Choroid plexus epithelial cell (primary cell): Measurements from ENCODE around the gene CXCR6.

Experiments
- DNase-seq: peaks from one replicate; pipeline ENCODE4 v3.0.0-alpha.2; 2010; ENCODE audit warnings: low read depth
- H3K4me3 ChIP-seq: 2 replicates; pipeline ENCODE4 v1.5.1; 2011; ENCODE audit warnings: low read depth, mild to moderate bottlenecking, control low read depth, low read length, moderate library complexity
- CTCF ChIP-seq: conservative IDR thresholded peaks from 2 replicates; pipeline ENCODE4 v1.5.1; 2011; ENCODE audit warnings: low read depth, mild to moderate bottlenecking, control low read depth, inconsistent platforms, low read length, moderate library complexity

CXCR6 gene

GRCh38 chr3:45912435-45912834 is 30.8 kb upstream of the CXCR6 start:
- no peak for DNase-seq
- TF ChIP-seq CTCF: no peak
- no peak overlapping the region for H3K4me3 ChIP-seq

GRCh38 chr3:45914362-45915058 is 28.8 kb upstream of the CXCR6 start:
- DNase-seq: no peak
- no peak for TF ChIP-seq CTCF
- H3K4me3 ChIP-seq: no peak overlapping the region

GRCh38 chr3:45915059-45915439 is 28.2 kb upstream of the CXCR6 start:
- DNase-seq: no peak
- no peak overlapping the region for H3K4me3 ChIP-seq
- TF ChIP-seq CTCF: no peak

GRCh38 chr3:45915518-45916231 is 27.6 kb upstream of the CXCR6 start:
- TF ChIP-seq CTCF: no peak
- peak; percentile 94 for DNase-seq
- H3K4me3 ChIP-seq: no peak overlapping the region

- no peak for TF ChIP-seq CTCF
- no peak for DNase-seq
- H3K4me3 ChIP-seq: no peak overlapping the region
These were observed 25.9 kb upstream of the CXCR6 start for GRCh38 chr3:45917146-45917898.

- no peak for DNase-seq
- TF ChIP-seq CTCF: no peak
- no peak overlapping the region for H3K4me3 ChIP-seq
These were observed 21.9 kb upstream of the CXCR6 start for GRCh38 chr3:45921158-45922038.
